ENCODE measurements around the gene ANXA1.
"Not testable (repeated sequence)": the region's sequence is repeated elsewhere in the genome, so short reads cannot be mapped to it uniquely, and the experiment has no call there.

The ANXA1 gene

DNA sequence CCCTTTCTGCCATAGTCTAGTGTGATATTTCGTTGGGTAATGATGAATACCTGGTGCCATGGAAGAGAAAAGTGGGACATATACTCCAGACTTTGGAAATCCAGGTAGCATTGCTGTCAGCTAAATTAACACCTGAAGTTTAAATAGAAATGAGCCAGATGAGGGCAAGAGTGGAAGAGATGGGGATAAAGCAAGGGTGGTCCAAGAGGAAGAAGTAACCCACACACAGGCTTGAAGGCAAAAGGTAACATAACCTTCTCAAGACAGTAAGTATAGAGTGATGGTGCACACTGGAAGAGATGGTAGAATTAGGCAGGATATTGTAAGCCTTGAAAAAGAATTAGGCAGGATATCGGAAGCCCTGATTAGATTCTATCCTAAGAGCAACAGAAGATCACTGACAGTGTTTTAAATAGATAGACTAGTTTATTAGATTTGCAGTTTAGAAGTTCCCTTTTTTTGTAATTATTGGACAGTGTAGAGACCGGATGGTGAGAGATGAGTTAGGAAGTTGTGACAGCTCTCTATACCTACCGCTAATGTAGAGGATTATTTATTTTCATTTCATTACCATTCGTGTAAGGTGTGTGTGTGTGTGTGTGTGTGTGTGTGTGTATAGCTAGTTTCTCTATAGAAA, 16.8 kb downstream of the ANXA1 start:
- DNase-seq (ENCODE audit: low read depth) = no peak

DNA sequence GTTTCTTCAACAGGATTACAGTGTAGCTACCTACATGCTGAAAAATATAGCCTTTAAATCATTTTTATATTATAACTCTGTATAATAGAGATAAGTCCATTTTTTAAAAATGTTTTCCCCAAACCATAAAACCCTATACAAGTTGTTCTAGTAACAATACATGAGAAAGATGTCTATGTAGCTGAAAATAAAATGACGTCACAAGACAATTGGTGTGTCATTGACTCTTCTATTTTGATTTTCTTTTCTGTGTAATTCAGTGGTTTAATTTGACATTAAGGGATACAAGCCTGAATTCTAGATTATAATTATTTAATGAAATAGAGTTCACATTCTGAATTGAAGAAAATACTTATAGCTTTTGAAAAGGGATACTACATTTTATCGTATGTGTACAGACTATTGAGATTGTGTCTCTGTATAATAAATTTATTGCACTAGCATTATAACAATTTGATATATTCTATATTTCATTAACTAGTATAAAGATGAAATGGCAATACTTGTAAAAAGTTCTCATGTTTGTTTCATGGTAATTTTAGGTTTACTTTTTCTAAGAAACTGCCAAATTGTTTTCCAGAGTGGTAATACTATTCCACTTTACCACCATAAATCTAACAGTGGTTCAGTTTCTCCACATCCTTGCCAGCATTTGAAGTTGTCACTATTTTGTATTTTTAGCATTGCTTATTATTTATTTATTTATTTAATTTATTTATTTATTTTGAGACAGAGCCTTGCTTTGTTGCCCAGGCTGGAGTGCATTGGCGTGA, 18.7 kb downstream of the ANXA1 start:
- DNase-seq (ENCODE audit: low read depth) = no peak

DNA sequence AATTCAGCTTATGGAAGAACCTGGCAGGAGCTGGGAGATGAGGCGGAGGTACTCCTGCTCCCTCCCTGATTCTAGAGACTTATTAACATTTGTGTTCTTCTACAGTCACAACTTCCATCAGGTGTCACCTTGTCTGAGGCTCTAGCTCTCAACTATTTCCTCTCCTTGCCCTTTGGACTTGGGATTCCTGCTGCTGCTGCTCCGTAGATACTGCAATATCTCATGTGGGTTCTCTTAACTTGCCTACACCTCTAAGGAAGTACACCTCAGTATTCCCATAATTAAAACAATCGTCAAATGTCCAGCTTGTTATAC, 21.2 kb downstream of the ANXA1 start:
- no peak for DNase-seq (ENCODE audit: low read depth)

DNA sequence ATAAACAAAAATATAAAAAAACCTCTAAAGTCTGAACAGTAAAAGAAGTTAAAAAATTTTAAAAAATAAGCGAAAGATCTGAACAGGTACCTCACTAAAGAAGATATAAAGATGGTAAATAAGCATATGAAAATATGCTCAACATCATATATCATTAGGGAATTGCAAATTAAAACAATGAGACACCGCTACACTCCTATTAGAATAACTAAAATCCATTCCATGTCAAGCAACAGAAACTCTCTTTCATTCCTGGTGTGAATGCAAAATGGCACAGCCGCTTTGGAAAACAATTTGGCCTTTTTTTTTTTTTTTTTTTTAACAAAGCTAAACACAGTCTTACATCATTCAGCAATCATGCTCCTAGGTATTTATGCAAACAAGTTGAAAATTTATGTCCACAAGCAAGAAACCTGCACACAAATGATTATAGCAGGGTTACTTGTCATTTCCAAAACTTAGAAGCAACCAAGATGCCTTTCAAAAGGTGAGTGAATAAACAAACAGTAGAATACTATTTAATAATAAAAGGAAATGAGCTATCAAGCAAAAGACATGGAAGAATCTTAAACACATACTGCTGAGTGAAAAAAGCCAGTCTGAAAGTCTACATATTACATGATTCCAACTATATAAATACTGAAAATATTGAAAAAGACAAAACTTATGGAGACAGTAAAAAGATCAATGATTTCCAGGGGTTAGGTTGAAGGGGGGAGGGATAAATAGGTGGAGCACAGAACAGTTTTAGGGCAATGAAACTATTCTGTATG, 22.1 kb downstream of the ANXA1 start:
- no peak for DNase-seq (ENCODE audit: low read depth)

DNA sequence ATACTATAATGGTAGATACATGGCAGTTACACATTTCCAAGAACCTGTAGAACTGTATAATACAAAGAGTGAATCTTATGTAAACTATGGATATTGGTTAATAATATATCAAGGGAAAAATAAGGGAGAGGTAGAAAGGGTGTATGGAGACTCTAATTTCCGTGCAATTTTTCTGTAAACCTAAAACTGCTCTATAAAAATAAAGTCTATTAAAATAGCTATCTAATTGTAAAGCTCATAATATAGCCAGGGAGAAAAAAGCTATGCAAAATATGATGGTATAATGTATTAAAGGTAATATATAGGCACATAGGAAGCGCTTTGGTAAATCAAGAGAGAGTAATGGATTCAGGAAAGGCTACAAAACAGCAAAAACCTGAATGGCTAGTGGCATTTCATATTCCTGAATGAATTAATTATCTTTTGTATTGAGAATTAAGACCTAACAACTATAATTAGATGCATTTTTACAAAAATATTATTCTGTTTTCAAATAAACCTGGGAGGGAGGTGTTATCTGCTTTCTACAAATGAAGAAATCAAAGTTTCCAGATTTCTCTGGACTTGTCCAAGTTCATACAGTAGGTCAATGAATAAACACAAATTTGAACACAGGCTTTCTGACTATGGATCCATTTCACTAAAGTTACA, 22.8 kb downstream of the ANXA1 start:
- DNase-seq (ENCODE audit: low read depth) = no peak

DNA sequence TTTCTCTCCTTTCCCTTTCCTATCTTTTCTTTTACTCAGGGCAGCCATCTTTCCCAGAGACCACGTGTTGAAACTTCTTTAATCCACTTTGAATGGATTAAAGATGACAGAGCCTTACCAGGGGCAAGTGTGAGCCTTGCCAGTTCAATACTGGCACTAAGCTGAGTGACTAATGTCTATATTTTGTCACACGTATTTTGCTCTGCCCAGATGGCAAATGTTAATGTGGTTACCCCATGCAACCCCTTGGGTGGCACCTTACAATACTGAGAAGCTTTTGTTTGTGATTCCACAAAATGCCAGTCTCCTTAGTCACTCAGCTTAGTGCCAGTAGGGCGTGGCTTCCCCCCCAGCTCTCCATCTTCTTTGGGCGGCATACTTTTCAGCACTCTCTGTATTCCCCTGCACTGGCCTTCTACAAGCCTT, 24.8 kb downstream of the ANXA1 start:
- DNase-seq (ENCODE audit: low read depth) = no peak

DNA sequence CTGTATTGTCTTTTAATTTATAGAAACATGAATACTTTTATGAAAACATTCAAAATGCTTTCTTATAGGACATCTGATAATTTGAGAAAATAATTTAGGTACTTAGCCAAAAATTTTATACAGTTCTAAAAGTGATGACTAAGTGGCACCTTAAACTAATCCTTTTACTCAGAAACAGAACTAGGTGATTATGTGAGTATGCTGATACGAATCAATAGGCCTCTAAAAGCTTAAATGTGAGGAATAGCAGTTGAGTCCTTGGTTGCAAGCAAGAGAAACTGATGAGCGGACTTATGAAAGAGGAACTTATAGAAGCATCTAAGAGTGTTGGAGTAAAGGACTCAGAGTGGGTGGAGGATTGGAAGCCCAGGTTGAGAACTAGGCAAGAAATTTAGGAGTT, 26.4 kb downstream of the ANXA1 start:
- no peak for DNase-seq (ENCODE audit: low read depth)

DNA sequence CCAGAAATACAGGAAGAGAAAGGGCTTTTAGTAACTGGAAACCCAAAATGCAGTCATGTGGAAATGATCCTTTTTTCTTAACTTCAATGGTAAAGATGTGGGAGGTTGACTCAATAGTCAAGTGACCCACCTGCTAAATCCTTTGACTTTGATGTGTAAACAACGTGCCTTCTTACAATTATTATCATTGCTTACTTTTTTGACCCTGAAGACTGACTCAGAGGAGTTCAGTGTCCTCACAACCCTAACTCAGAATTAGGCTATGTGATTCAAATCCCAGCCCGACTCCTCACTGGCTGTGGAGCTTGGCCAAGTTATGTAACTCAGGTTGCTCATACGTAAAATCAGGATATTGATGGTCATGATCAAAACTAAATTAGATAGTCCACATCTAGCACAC, 27.9 kb downstream of the ANXA1 start:
- DNase-seq (ENCODE audit: low read depth) = no peak

DNA sequence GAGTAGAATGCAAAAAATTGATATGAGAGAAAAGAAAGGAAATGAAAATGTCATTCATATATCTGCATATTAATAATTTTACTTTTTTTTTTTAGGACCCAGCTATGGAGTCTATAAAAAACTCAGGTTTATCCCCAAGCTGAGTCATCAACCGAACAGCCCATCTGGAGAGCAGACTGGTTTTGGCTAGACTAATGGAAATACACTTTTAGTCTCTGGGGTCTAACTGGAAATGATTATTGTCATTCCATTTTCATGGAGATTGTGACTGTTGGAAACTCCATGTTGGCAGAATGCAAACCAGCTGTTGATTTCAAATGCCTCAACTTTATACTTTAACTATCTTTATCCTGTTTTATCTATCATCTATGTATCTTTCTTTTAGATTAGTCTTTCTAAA, 28.7 kb downstream of the ANXA1 start:
- DNase-seq (ENCODE audit: low read depth) = no peak

DNA sequence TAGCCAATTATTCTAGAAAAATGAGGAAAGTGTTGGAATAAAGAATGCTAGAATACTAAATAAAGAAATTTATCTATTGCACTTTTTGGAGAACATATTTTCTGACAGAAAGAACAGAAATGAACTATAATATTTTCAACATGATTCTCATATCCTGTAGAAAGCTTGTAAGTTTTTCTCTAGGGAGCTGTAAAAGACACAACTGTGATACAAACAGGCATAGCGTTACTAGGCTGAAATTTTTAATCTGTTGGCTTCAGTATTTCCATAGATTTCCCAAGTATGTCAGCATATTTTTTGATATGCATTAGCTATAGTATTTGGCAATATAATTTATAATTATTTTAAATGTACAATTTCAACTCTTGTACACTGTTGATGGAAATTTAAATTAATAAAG, 31.3 kb downstream of the ANXA1 start:
- no peak for DNase-seq (ENCODE audit: low read depth)

DNA sequence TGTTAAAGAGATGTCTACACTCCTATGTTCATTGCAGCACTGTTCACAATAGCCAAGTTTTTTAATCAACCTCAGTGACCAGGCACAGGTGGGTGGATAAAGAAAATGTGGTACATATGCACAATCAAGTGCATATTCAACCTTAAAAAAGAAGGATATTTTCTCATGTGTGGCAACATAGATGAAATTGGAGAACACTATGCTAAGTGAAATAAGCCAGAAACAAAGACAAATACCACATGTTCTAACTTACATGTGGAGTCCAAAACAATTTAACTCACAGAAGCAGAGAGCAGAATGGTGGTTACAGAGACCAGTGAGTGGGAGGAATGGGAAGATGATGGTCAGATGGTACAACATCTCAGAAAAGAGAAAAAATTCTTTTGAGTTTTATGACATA, 31.8 kb downstream of the ANXA1 start:
- no peak for DNase-seq (ENCODE audit: low read depth)

DNA sequence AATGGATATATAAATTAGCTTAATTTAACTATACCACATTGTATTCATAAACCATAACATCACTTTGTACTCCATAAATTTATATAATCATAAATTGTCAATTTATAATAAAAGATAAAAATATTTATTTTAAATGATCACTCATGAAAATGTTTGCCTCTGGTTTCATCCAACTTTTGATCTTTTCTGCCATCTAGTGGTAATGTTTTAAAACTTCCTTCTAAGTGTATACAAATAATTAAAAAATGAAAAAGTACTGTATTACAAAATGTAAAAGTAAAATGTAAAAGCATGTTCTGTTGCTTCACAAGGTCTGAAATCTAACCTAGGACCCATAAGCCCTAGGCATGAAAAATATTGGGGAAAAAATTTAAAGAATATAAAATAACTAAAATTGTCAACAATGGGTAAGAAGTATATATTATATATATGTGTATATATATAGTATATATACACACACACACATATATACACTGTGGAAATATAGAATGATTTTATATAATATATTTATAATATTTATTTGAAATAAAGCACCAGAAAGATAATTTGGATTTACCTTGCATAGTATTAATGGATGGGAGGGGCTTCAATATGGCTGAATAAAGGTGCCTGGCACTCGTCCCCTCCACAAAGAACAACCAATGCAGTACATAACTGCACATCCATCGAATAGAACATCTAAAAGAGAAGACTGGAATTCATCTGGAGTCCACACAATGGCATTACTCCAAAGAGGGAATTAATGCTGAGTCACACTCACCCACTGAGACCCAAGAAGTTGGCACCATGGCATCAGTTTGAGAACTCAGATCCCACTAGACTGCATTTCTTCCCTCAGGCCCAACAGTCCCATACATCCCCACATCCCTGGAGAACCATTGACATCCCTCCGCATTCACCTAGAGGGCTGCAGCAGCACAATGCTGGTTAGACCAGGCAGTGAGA, 32.5 kb downstream of the ANXA1 start:
- no peak for DNase-seq (ENCODE audit: low read depth)

DNA sequence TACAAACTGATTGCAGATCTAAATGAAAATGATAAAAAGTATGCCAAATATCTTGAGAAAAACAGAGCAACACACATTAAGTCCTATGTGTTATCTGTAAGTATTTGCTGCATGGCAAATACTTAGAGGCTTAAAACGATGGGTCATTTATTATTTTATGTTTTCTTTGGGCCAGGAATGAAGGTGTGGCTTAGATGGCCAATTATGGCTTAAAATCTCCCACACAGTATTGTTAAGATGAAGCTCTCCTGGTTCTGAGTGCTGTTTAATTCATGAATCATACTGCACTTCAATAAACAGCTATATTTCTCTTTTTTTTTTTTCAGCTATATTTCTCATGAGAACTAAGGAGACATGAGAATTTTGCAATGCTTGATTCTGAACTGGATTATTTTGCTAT, 39.4 kb downstream of the ANXA1 start:
- not testable (repeated sequence) for DNase-seq (ENCODE audit: low read depth)

DNA sequence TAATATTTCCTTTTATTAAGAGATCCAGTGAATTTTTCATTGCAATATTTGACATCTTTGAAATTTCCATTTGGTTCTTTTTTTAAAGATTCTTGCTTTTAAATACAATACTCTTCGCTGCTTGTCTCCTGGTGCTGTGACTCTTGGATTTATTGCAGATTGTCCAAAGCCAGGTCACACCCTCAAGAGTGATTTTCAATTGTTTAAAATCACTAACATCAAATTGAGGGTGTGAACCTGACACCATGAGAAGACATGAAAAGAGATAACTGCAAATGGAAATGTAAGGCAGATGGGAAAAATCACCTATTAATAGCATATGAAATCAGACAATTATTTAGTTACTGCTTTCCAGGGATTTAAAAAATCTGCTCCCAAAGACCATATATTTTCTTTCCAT, 42.6 kb downstream of the ANXA1 start:
- DNase-seq (ENCODE audit: low read depth) = no peak

DNA sequence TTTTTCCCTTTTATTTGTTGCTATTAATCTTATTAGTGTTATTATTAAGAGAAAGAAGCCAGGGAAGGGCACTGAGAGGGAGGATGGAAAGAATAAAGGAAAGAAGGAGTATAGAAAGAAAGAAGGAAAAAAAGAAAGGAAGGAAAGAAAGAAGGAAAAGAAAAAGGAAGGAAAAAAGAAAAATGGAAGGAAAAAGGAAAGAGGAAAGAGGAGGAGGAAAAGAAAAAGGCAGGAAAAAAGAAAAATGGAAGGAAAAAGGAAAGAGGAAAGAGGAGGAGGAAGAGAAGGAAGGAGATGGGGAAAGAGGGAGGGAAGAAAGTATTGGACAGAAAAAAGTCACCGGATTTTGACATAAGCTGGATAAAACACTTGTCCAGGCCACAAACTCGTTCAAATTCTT, 47.8 kb downstream of the ANXA1 start:
- no peak for DNase-seq (ENCODE audit: low read depth)

DNA sequence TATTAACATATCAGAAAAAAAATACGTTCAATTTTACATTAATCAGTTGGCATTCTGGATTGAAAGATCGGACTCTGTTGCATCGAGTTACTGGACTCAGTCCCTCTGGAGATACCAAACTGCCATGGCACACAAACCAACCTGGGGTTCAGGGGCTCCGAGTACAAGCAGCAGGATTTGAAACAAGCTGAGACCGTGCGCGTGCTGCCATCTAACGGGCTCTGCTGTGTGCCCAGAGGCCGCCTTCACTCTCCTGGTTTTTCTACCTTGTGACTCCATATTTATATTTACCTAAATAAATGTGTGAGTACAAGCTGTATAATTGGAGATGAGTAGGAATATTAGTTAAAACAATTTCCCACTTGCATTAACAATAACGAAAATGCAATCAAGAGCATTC, 48.2 kb downstream of the ANXA1 start:
- no peak for DNase-seq (ENCODE audit: low read depth)

DNA sequence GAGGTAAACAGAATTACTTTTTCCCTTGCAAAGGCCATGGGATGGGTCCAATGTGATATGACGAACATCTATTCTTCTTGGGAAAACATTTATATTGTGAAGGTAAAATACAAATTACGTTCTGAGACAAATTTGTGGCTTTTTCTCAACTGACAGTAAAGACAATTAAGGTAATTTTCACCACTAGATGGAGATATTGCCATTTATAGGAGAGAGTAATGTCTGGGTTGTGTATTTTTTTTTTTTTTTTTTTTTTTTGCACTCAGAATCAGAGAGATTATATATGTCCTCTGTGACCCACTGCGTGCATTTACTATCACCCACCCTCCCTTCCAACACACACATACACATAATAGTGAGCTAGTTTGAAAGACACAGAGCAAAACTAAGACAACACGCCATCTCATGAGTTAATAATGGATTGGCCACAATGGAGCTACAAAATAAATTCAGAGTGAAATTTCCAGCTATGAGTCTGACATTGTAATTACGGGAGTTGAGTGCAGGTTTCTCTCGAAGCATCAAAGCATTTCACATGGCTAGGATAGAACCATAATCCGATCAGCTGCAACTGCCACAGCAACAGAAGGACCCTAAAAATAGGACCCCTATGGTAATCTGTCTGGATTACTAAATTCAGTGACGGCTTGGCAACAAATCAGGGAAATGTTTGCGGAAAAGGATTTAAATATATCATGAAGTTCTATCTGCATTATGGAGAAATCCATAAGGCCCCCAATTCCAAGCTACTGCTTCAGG, 49.2 kb downstream of the ANXA1 start:
- DNase-seq (ENCODE audit: low read depth) = no peak

DNA sequence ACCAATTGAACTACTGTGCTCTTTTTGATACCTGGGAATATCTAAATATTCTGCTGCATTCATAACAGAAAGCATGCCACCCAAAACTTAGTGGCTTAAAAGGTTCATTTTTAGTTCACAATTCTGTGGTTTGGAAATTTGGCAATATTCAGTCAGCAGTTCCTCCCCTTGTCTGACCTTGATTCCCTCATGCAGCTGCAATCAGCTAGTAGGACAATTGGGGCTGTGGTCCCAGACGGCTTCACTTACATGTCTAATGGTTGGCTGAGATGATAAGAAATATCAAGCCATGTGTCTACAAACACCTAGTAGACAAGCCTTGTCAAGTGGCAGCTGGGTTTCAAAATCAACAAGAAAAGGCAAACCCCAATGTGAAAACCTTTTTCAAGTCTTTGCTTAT, 51.3 kb downstream of the ANXA1 start:
- no peak for DNase-seq (ENCODE audit: low read depth)

DNA sequence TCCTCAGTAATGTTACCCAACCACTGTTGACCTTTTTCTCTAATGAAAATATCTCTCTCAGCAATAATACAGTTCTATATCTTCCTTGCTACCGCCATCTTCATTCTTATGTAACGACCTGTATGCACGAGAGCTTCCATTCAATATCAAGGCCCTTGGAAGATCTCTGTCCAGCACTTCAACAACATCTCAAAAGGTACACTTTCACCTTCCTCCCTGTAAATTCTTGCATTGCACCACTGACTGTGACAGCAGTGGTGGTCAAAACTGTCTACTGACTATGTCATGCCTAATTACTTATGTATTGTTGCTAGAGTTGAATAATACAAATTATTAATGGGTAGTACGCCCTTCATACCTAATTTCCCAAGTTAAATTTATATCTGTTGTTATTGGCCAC, 53.3 kb downstream of the ANXA1 start:
- DNase-seq (ENCODE audit: low read depth) = no peak

DNA sequence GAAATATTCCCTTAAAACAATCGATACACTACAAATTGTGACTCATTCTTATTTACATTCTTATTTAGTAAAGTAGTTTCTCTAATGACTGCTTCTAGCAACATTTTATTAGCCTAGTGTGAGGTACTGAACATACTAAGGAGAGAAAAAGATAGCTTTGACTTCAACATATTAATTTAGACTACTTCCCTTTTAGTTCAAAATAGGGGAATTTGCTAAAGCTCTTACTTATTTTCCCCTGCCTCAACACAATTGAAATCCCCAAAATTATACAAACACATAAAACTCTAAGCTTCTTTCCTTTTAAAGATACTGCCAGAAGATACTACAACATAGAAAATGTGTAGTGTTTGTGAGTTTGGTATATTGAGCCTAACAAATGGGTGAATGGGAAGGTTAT, 55.2 kb downstream of the ANXA1 start:
- DNase-seq (ENCODE audit: low read depth) = no peak
